Neural crest cell (in vitro differentiated cells): ENCODE measurements around the gene NCAPD3. TPM values are rescaled to one million over a fixed set of nuclear protein-coding genes. Genes with fewer than 3 reads are reported as not detected.

Source experiments
- DNase-seq: peaks from one replicate; pipeline ENCODE4 v3.0.0; 2021; ENCODE audit warnings: low read depth, mixed read lengths, low spot score
- H3K27ac Mint-ChIP-seq: one replicate; pipeline ENCODE4 v1.8.0; 2021; ENCODE audit warnings: mild to moderate bottlenecking, mixed read lengths; ENCODE audit not compliant: unreplicated experiment
- H3K27me3 Mint-ChIP-seq: 2 replicates; pipeline ENCODE4 v1.8.0; 2021; ENCODE audit warnings: low read depth, mild to moderate bottlenecking, mixed read lengths
- H3K36me3 Mint-ChIP-seq: 2 replicates; pipeline ENCODE4 v1.8.0; 2021; ENCODE audit warnings: low read depth, mild to moderate bottlenecking, mixed read lengths
- H3K4me1 Mint-ChIP-seq: 2 replicates; pipeline ENCODE4 v1.8.0; 2021; ENCODE audit warnings: mixed read lengths
- H3K4me3 Mint-ChIP-seq: one replicate; pipeline ENCODE4 v1.8.0; 2021; ENCODE audit warnings: mild to moderate bottlenecking, mixed read lengths
- H3K9me3 Mint-ChIP-seq: 2 replicates; pipeline ENCODE4 v1.8.0; 2021; ENCODE audit warnings: mixed read lengths
- CTCF ChIP-seq: fragments of 200-600 bp; sonication (generic); conservative IDR thresholded peaks from 2 replicates; pipeline ENCODE4 v1.5.0; 2021; ENCODE audit warnings: antibody characterized with exemption, mild to moderate bottlenecking
- total RNA-seq: library from RNA; stranded (reverse); gene quantifications from 2 replicates; pipeline ENCODE4 v1.2.1, GENCODE V29; 2021

Gene NCAPD3
- total RNA-seq, 1 donor from 2014 or later = 53.8 TPM

- no peak for TF ChIP-seq CTCF
Observed at GRCh38 chr11:134245434-134245833, 21.7 kb upstream of the NCAPD3 start.

GRCh38 chr11:134244593-134244992 lies 20.8 kb upstream of the NCAPD3 start:
- Mint-ChIP-seq H3K4me3 (no peak overlapping the region), H3K27ac (no peak overlapping the region), H3K9me3 (no peaks in the 10 kb centered on the region), H3K27me3 (no peaks in the 10 kb centered on the region), H3K36me3 (peaks cover 6% of the 10 kb centered on the region), H3K4me1 (no peaks in the 10 kb centered on the region)
- TF ChIP-seq CTCF = peak; percentile 55
- DNase-seq = no peak

More at GRCh38 chr11:134245434-134245833, 21.7 kb upstream of the NCAPD3 start:
- Mint-ChIP-seq H3K9me3 (no peaks in the 10 kb centered on the region), H3K4me3 (no peak overlapping the region), H3K27me3 (no peaks in the 10 kb centered on the region), H3K36me3 (peaks cover 6% of the 10 kb centered on the region), H3K27ac (no peak overlapping the region), H3K4me1 (no peaks in the 10 kb centered on the region)
- DNase-seq = no peak

- Mint-ChIP-seq H3K9me3 (no peaks in the 10 kb centered on the region), H3K4me3 (no peak overlapping the region), H3K27ac (no peak overlapping the region), H3K36me3 (peaks cover 6% of the 10 kb centered on the region), H3K4me1 (no peaks in the 10 kb centered on the region), H3K27me3 (no peaks in the 10 kb centered on the region)
- no peak for DNase-seq
- TF ChIP-seq CTCF = no peak
Observed at GRCh38 chr11:134243913-134244312, 20.1 kb upstream of the NCAPD3 start.

- TF ChIP-seq CTCF = no peak
- H3K9me3 Mint-ChIP-seq = no peaks in the 10 kb centered on the region
- H3K4me1 Mint-ChIP-seq = no peaks in the 10 kb centered on the region
- no peaks in the 10 kb centered on the region for H3K27me3 Mint-ChIP-seq
- H3K4me3 Mint-ChIP-seq = no peak overlapping the region
- H3K36me3 Mint-ChIP-seq = peaks cover 9% of the 10 kb centered on the region
- no peak for DNase-seq
- no peak overlapping the region for H3K27ac Mint-ChIP-seq
Observed at GRCh38 chr11:134242376-134242775, 18.6 kb upstream of the NCAPD3 start.

GRCh38 chr11:134240592-134240991 lies 16.8 kb upstream of the NCAPD3 start:
- H3K27ac Mint-ChIP-seq = no peak overlapping the region
- H3K4me1 Mint-ChIP-seq = no peaks in the 10 kb centered on the region
- H3K9me3 Mint-ChIP-seq = no peaks in the 10 kb centered on the region
- no peaks in the 10 kb centered on the region for H3K27me3 Mint-ChIP-seq
- peaks cover 9% of the 10 kb centered on the region for H3K36me3 Mint-ChIP-seq
- no peak for DNase-seq
- no peak for TF ChIP-seq CTCF
- H3K4me3 Mint-ChIP-seq = no peak overlapping the region

- Mint-ChIP-seq H3K9me3 (no peaks in the 10 kb centered on the region), H3K27ac (no peak overlapping the region), H3K4me3 (no peak overlapping the region), H3K4me1 (no peaks in the 10 kb centered on the region), H3K36me3 (peaks cover 10% of the 10 kb centered on the region), H3K27me3 (no peaks in the 10 kb centered on the region)
- no peak for TF ChIP-seq CTCF
- DNase-seq = no peak
Observed at GRCh38 chr11:134238956-134239355, 15.2 kb upstream of the NCAPD3 start.
